K562 (cell line): ENCODE results near the gene BPTF. TPM values are rescaled to one million over a fixed set of nuclear protein-coding genes. Genes with fewer than 3 reads are reported as not detected.

Experiments
- CSDE1 ChIP-seq, 2 experiments: fragments of 450-650 bp; IDR thresholded peaks; 2 replicates each; pipeline ENCODE4 v1.6.1; 2016; ENCODE audit warnings: mild to moderate bottlenecking in 1 of 2
- DACH1 ChIP-seq: fragments of 450-650 bp; IDR thresholded peaks from 2 replicates; pipeline ENCODE4 v1.6.1; 2018; ENCODE audit not compliant: partially characterized antibody
- ESRRB ChIP-seq: fragments of 250-450 bp; sonication (Bioruptor Pico); IDR thresholded peaks from 2 replicates; pipeline ENCODE4 v1.5.0; 2020; ENCODE audit warnings: mild to moderate bottlenecking, moderate library complexity, borderline replicate concordance
- FOXJ3 ChIP-seq: sonication (generic); formaldehyde crosslinking; IDR thresholded peaks from 2 replicates; pipeline ENCODE4 v1.4.0; 2020; ENCODE audit warnings: mild to moderate bottlenecking, missing genetic modification reagents
- ILK ChIP-seq: fragments of 450-650 bp; IDR thresholded peaks from 2 replicates; pipeline ENCODE4 v1.6.1; 2016; ENCODE audit warnings: missing genetic modification characterization, low read depth, mild to moderate bottlenecking, missing compliant biosample characterization, moderate library complexity, borderline replicate concordance
- JUN ChIP-seq, 2 experiments: sonication (generic) in 1 of 2; formaldehyde crosslinking in 1 of 2; IDR thresholded peaks; 2 replicates each; pipeline versions ENCODE4 v1.6.1 to v1.8.0; 2012 to 2022; ENCODE audit warnings: borderline replicate concordance in 2 of 2, mild to moderate bottlenecking in 2 of 2, improper control_type of control experiment in 1 of 2, low read depth in 1 of 2, low read length in 1 of 2, missing genetic modification reagents in 1 of 2
- KLF1 ChIP-seq: fragments of 450-650 bp; IDR thresholded peaks from 2 replicates; pipeline ENCODE4 v1.6.1; 2016; ENCODE audit warnings: missing genetic modification characterization, missing compliant biosample characterization
- NCOR1 ChIP-seq: fragments of 450-650 bp; IDR thresholded peaks from 2 replicates; pipeline ENCODE4 v1.6.1; 2016; ENCODE audit warnings: mild to moderate bottlenecking, moderate library complexity
- U2AF2 ChIP-seq: fragments of 200-400 bp; formaldehyde crosslinking; optimal IDR thresholded peaks from 2 replicates; pipeline ENCODE3; 2017; ENCODE audit warnings: low read depth, mild to moderate bottlenecking, low read length
- ZNF143 ChIP-seq: sonication (generic); formaldehyde crosslinking; IDR thresholded peaks from 2 replicates; pipeline ENCODE4 v1.9.0; 2022; ENCODE audit warnings: mild to moderate bottlenecking, missing genetic modification reagents
- ZNF217 ChIP-seq: sonication (generic); formaldehyde crosslinking; IDR thresholded peaks from 2 replicates; pipeline ENCODE4 v1.8.0; 2022; ENCODE audit warnings: mild to moderate bottlenecking, missing genetic modification reagents
- polyA plus RNA-seq, 8 experiments: library from polyadenylated mRNA; depleted of rRNA in 4 of 8; stranded (reverse) in 5 of 8; unstranded in 3 of 8; fragments of >200 nt; fragmentation: Nextera tagmentation in 2 of 8; fragmentation: Illumina TruSeq in 1 of 8; extraction: Ambion mirVana in 2 of 8; extraction: Trizol in 1 of 8; gene quantifications; 2 replicates each; pipeline versions ENCODE4 v1.2.1 to v1.2.3, GENCODE V29; 2011 to 2014; ENCODE audit warnings: inconsistent platforms in 1 of 8, missing spikeins in 1 of 8
- total RNA-seq, 7 experiments: library from RNA; depleted of rRNA in 6 of 7; stranded (reverse); fragments of >200 nt in 6 of 7; fragmentation: Illumina TruSeq in 2 of 7; extraction: Trizol in 2 of 7; gene quantifications; 2 replicates each; pipeline versions ENCODE4 v1.2.1 to v1.2.3, GENCODE V29; 2011 to 2021; ENCODE audit warnings: low replicate concordance in 1 of 7
- TF ChIP-seq, protein P1 (sequence below), 2 experiments: fragments of 450-650 bp; IDR thresholded peaks; 2 replicates each; pipeline ENCODE4 v1.6.1; 2016
- TF ChIP-seq, protein P2 (sequence below): fragments of 250-450 bp; sonication (Bioruptor Pico); IDR thresholded peaks from 2 replicates; pipeline ENCODE4 v1.4.0; 2020
- TF ChIP-seq, protein P3 (sequence below): fragments of 250-450 bp; sonication (Bioruptor Pico); IDR thresholded peaks from 2 replicates; pipeline ENCODE4 v1.4.0; 2020
- TF ChIP-seq, protein P4 (sequence below): fragments of 450-650 bp; IDR thresholded peaks from 2 replicates; pipeline ENCODE4 v1.6.1; 2018; ENCODE audit not compliant: partially characterized antibody

BPTF gene
- total and polyA plus RNA-seq, 9 of the 15 experiments (the other 6 are each of a cell fraction or from before 2014, with no cell fraction given): 12.5 to 52.1 (median 26.9) TPM

DNA sequence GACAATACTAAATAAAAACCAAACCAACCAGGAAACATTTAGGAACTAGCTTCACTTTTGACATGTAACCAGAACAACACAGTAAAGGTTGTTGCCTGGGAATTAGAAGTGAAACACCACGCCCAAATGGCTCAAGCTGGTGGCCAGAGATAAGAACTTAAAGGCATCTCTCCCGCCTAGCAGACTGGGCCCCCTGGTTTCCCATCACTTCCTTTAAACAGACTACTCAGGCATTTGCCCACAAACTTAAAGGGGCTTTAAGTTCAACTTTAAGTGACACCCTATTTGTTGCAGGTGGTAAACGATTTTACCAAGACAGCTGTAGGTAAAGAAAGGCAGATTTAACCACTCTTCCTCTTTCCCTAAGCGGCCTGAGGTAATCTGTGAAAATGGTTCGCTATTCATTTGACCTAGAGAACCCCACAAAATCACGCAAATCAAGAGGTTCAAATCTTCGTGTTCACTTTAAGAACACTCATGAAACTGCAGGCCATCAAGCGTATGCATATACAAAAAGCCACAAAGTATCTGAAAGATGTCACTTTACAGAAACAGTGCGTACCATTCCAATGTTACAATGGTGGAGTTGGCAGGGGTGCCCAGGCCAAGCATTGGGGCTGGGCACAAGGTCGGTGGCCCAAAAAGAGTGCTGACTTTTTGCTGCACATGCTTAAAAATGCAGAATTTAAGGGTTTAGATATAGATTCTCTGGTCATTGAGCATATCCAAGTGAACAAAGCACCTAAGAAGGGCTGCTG lies 40.8 kb upstream of the BPTF start (continued):
- TF ChIP-seq, protein P1, sequence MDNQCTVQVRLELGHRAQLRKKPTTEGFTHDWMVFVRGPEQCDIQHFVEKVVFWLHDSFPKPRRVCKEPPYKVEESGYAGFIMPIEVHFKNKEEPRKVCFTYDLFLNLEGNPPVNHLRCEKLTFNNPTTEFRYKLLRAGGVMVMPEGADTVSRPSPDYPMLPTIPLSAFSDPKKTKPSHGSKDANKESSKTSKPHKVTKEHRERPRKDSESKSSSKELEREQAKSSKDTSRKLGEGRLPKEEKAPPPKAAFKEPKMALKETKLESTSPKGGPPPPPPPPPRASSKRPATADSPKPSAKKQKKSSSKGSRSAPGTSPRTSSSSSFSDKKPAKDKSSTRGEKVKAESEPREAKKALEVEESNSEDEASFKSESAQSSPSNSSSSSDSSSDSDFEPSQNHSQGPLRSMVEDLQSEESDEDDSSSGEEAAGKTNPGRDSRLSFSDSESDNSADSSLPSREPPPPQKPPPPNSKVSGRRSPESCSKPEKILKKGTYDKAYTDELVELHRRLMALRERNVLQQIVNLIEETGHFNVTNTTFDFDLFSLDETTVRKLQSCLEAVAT (IDR thresholded peaks at IDR 0.05): peak; percentile 9 to 22; a peak in 1 of 4 replicates
- TF ChIP-seq, protein P2, sequence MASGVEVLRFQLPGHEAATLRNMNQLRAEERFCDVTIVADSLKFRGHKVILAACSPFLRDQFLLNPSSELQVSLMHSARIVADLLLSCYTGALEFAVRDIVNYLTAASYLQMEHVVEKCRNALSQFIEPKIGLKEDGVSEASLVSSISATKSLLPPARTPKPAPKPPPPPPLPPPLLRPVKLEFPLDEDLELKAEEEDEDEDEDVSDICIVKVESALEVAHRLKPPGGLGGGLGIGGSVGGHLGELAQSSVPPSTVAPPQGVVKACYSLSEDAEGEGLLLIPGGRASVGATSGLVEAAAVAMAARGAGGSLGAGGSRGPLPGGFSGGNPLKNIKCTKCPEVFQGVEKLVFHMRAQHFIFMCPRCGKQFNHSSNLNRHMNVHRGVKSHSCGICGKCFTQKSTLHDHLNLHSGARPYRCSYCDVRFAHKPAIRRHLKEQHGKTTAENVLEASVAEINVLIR (CRISPR knock-in tag): no peak
- no peak for TF ChIP-seq CSDE1 (IDR thresholded peaks at IDR 0.05)
- TF ChIP-seq, protein P3, sequence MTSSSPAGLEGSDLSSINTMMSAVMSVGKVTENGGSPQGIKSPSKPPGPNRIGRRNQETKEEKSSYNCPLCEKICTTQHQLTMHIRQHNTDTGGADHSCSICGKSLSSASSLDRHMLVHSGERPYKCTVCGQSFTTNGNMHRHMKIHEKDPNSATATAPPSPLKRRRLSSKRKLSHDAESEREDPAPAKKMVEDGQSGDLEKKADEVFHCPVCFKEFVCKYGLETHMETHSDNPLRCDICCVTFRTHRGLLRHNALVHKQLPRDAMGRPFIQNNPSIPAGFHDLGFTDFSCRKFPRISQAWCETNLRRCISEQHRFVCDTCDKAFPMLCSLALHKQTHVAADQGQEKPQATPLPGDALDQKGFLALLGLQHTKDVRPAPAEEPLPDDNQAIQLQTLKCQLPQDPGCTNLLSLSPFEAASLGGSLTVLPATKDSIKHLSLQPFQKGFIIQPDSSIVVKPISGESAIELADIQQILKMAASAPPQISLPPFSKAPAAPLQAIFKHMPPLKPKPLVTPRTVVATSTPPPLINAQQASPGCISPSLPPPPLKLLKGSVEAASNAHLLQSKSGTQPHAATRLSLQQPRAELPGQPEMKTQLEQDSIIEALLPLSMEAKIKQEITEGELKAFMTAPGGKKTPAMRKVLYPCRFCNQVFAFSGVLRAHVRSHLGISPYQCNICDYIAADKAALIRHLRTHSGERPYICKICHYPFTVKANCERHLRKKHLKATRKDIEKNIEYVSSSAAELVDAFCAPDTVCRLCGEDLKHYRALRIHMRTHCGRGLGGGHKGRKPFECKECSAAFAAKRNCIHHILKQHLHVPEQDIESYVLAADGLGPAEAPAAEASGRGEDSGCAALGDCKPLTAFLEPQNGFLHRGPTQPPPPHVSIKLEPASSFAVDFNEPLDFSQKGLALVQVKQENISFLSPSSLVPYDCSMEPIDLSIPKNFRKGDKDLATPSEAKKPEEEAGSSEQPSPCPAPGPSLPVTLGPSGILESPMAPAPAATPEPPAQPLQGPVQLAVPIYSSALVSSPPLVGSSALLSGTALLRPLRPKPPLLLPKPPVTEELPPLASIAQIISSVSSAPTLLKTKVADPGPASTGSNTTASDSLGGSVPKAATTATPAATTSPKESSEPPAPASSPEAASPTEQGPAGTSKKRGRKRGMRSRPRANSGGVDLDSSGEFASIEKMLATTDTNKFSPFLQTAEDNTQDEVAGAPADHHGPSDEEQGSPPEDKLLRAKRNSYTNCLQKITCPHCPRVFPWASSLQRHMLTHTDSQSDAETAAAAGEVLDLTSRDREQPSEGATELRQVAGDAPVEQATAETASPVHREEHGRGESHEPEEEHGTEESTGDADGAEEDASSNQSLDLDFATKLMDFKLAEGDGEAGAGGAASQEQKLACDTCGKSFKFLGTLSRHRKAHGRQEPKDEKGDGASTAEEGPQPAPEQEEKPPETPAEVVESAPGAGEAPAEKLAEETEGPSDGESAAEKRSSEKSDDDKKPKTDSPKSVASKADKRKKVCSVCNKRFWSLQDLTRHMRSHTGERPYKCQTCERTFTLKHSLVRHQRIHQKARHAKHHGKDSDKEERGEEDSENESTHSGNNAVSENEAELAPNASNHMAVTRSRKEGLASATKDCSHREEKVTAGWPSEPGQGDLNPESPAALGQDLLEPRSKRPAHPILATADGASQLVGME (CRISPR knock-in tag): no peak
- TF ChIP-seq ZNF143 (CRISPR knock-in tag): no peak
- TF ChIP-seq ILK (tag): no peak
- peak; percentile 90 for TF ChIP-seq FOXJ3 (CRISPR knock-in tag)
- no peak for TF ChIP-seq JUN (IDR thresholded peaks at IDR 0.05; ENCODE audit: borderline replicate concordance, low read depth, low read length)
- no peak for TF ChIP-seq JUN (CRISPR knock-in tag; IDR thresholded peaks at IDR 0.05; ENCODE audit: borderline replicate concordance)
- no peak for TF ChIP-seq DACH1
- no peak for TF ChIP-seq ZNF217 (CRISPR knock-in tag)
- TF ChIP-seq KLF1 (tag): peak; percentile 100
- TF ChIP-seq, protein P4, sequence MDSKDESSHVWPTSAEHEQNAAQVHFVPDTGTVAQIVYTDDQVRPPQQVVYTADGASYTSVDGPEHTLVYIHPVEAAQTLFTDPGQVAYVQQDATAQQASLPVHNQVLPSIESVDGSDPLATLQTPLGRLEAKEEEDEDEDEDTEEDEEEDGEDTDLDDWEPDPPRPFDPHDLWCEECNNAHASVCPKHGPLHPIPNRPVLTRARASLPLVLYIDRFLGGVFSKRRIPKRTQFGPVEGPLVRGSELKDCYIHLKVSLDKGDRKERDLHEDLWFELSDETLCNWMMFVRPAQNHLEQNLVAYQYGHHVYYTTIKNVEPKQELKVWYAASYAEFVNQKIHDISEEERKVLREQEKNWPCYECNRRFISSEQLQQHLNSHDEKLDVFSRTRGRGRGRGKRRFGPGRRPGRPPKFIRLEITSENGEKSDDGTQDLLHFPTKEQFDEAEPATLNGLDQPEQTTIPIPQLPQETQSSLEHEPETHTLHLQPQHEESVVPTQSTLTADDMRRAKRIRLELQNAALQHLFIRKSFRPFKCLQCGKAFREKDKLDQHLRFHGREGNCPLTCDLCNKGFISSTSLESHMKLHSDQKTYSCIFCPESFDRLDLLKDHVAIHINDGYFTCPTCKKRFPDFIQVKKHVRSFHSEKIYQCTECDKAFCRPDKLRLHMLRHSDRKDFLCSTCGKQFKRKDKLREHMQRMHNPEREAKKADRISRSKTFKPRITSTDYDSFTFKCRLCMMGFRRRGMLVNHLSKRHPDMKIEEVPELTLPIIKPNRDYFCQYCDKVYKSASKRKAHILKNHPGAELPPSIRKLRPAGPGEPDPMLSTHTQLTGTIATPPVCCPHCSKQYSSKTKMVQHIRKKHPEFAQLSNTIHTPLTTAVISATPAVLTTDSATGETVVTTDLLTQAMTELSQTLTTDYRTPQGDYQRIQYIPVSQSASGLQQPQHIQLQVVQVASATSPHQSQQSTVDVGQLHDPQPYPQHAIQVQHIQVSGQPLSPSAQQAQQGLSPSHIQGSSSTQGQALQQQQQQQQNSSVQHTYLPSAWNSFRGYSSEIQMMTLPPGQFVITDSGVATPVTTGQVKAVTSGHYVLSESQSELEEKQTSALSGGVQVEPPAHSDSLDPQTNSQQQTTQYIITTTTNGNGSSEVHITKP: peak; percentile 91
- no peak for TF ChIP-seq U2AF2
- TF ChIP-seq ESRRB (CRISPR knock-in tag): no peak
- TF ChIP-seq NCOR1: peak; percentile 92
